K562 (cell line): ENCODE results near the gene TRAPPC4. TPM values are rescaled to one million over a fixed set of nuclear protein-coding genes. Genes with fewer than 3 reads are reported as not detected.
"Not testable (repeated sequence)": the region's sequence is repeated elsewhere in the genome, so short reads cannot be mapped to it uniquely, and the experiment has no call there.

ENCODE experiments used
- ATAC-seq: fragments of 200-7000 bp; cut with Tn5 transposase; 3 replicates; pipeline ENCODE4 v1.9.1; 2020; ENCODE audit warnings: moderate library complexity
- BruUV-seq: library from RNA; stranded (reverse); fragments of 400-500 nt; replicated peaks from 2 replicates; lab custom pipeline; 2021; lab: Mats Ljungman, UMichigan
- CTCF ChIA-PET: fragments of 300-600 bp; formaldehyde crosslinking; extraction: SDS; loops from one replicate; lab custom pipeline; 2021; ENCODE audit warnings: low intra/inter-chr PET ratio; lab: Yijun Ruan, JAX
- POLR2A ChIA-PET: fragments of 300-600, 350-650 bp; sonication (Branson Sonifier 250); formaldehyde crosslinking; extraction: SDS; loops from one replicate; lab custom pipeline; 2021; ENCODE audit warnings: antibody characterized with exemption, inconsistent platforms; lab: Yijun Ruan, JAX
- DNase-seq, 4 experiments: peaks; one replicate each; pipeline versions ENCODE4 v3.0.0 to v3.0.0-alpha.2; 2011 to 2018; ENCODE audit warnings: low spot score in 3 of 4, mixed read lengths in 3 of 4; ENCODE audit errors: extremely low read depth in 1 of 4
- FAIRE-seq: peaks from 2 replicates; lab custom pipeline; 2011; peaks lifted over from hg19 to GRCh38; lab: Jason Lieb, UNC
- H2AFZ ChIP-seq: 2 replicates; pipeline ENCODE4 v1.6.0; 2011; ENCODE audit warnings: low read depth, low read length, control low read depth, inconsistent platforms
- H3K27ac ChIP-seq: fragments of 200-600 bp; 3 replicates; pipeline ENCODE4 v1.8.0; 2011; ENCODE audit warnings: low read depth, mild to moderate bottlenecking, control low read depth, inconsistent platforms, low read length, moderate library complexity, mixed read lengths; ENCODE audit errors: extremely low read depth
- H3K27me3 ChIP-seq, 2 experiments: fragments of 300-600 bp in 1 of 2; 2 replicates in 1 of 2; 3 replicates in 1 of 2; pipeline versions ENCODE4 v1.6.0 to v1.8.0; 2011; ENCODE audit warnings: inconsistent platforms in 2 of 2, low read length in 2 of 2, mild to moderate bottlenecking in 1 of 2, mixed read lengths in 1 of 2, moderate library complexity in 1 of 2; ENCODE audit not compliant: control insufficient read depth in 2 of 2, insufficient read depth in 2 of 2
- H3K36me3 ChIP-seq: fragments of 300-600 bp; 3 replicates; pipeline ENCODE4 v1.8.0; 2011; ENCODE audit warnings: mild to moderate bottlenecking, low read length, inconsistent platforms; ENCODE audit not compliant: control insufficient read depth, insufficient read depth
- H3K4me1 ChIP-seq, 2 experiments: fragments of 200-600 bp in 1 of 2; replicated peaks in 1 of 2; 2 replicates in 1 of 2; 3 replicates in 1 of 2; pipeline versions ENCODE4 v1.5.1 to v1.8.0; 2011; ENCODE audit warnings: inconsistent platforms in 2 of 2, low read length in 2 of 2, mild to moderate bottlenecking in 1 of 2, mixed read lengths in 1 of 2, moderate library complexity in 1 of 2; ENCODE audit not compliant: control insufficient read depth in 2 of 2, insufficient read depth in 2 of 2
- H3K4me2 ChIP-seq: 2 replicates; pipeline ENCODE4 v1.6.1; 2011; ENCODE audit warnings: low read length, control low read depth, inconsistent platforms, mixed read lengths; ENCODE audit not compliant: insufficient read depth
- H3K4me3 ChIP-seq: fragments of 200-600 bp; sonication (generic), shearing (Covaris generic); 2 replicates; pipeline ENCODE4 v1.5.1; 2016; ENCODE audit warnings: control low read depth, inconsistent platforms
- H3K79me2 ChIP-seq: fragments of 200-600 bp; 3 replicates; pipeline ENCODE4 v1.8.0; 2011; ENCODE audit warnings: low read length, inconsistent platforms; ENCODE audit not compliant: control insufficient read depth, insufficient read depth
- H3K9ac ChIP-seq, 2 experiments: 2 replicates each; pipeline versions ENCODE4 v1.6.0 to v1.6.1; 2011; ENCODE audit warnings: low read depth in 2 of 2, low read length in 2 of 2, control low read depth in 1 of 2, inconsistent platforms in 1 of 2, mild to moderate bottlenecking in 1 of 2, mixed read lengths in 1 of 2; ENCODE audit not compliant: insufficient read depth in 1 of 2
- H3K9me1 ChIP-seq: one replicate; pipeline ENCODE4 v1.6.0; 2011; ENCODE audit warnings: inconsistent platforms, mild to moderate bottlenecking, low read length, moderate library complexity; ENCODE audit not compliant: control insufficient read depth, insufficient read depth
- H3K9me3 ChIP-seq: replicated peaks from 2 replicates; pipeline ENCODE4 v1.5.1; 2011; ENCODE audit warnings: low read depth, low read length, inconsistent platforms; ENCODE audit not compliant: control insufficient read depth, insufficient read depth
- H4K20me1 ChIP-seq: replicated peaks from 2 replicates; pipeline ENCODE4 v1.6.1; 2011; ENCODE audit warnings: low read length, inconsistent platforms, mixed read lengths; ENCODE audit not compliant: control insufficient read depth, insufficient read depth
- BCOR ChIP-seq: fragments of 450-650 bp; IDR thresholded peaks from 2 replicates; pipeline ENCODE4 v1.6.1; 2016
- RBM25 ChIP-seq: fragments of 200-400 bp; formaldehyde crosslinking; IDR thresholded peaks from 2 replicates; pipeline ENCODE4 v1.6.1; 2018; ENCODE audit warnings: low read length, low read depth, moderate library complexity; ENCODE audit not compliant: severe bottlenecking
- TRIM24 ChIP-seq, 2 experiments: fragments of 450-650 bp; IDR thresholded peaks; 2 replicates each; pipeline ENCODE4 v1.6.1; 2016
- ZNF146 ChIP-seq: IDR thresholded peaks from one replicate; pipeline ENCODE4 v1.6.1; 2018; ENCODE audit warnings: missing compliant biosample characterization; ENCODE audit not compliant: unreplicated experiment
- ZNF512 ChIP-seq: IDR thresholded peaks from 2 replicates; pipeline ENCODE4 v1.6.1; 2016; ENCODE audit warnings: missing genetic modification characterization, missing compliant biosample characterization
- WGBS: fragments of 100-300 bp; shearing (Covaris generic); methylation state at CpG from one replicate; pipeline ENCODE4 v1.1.6; 2016; ENCODE audit warnings: low coverage, mixed read lengths; ENCODE audit not compliant: insufficient coverage; ENCODE audit errors: missing lambda C conversion rate; 5-methylcytosine and 5-hydroxymethylcytosine counted together
- in situ Hi-C: fragments of 300-500 bp; cut with MboI; formaldehyde crosslinking; loops from 4 replicates; pipeline ENCODE4 v1.15.0; 2018; ENCODE audit warnings: inconsistent platforms, mixed read lengths
- intact Hi-C: fragments of 100-400 bp; cut with micrococcal nuclease; formaldehyde crosslinking; loops from 2 replicates; pipeline ENCODE4 v1.14.2; 2022
- polyA plus RNA-seq, 8 experiments: library from polyadenylated mRNA; depleted of rRNA in 4 of 8; stranded (reverse) in 5 of 8; unstranded in 3 of 8; fragments of >200 nt; fragmentation: Nextera tagmentation in 2 of 8; fragmentation: Illumina TruSeq in 1 of 8; extraction: Ambion mirVana in 2 of 8; extraction: Trizol in 1 of 8; gene quantifications; 2 replicates each; pipeline versions ENCODE4 v1.2.1 to v1.2.3, GENCODE V29; 2011 to 2014; ENCODE audit warnings: inconsistent platforms in 1 of 8, missing spikeins in 1 of 8
- total RNA-seq, 7 experiments: library from RNA; depleted of rRNA in 6 of 7; stranded (reverse); fragments of >200 nt in 6 of 7; fragmentation: Illumina TruSeq in 2 of 7; extraction: Trizol in 2 of 7; gene quantifications; 2 replicates each; pipeline versions ENCODE4 v1.2.1 to v1.2.3, GENCODE V29; 2011 to 2021; ENCODE audit warnings: low replicate concordance in 1 of 7

The TRAPPC4 gene
- total and polyA plus RNA-seq, 9 of the 15 experiments (the other 6 are each of a cell fraction or from before 2014, with no cell fraction given) = 121 to 524 (median 142) TPM

GRCh38 chr11:118969508-118969907, 49.1 kb upstream of the TRAPPC4 start:
- TF ChIP-seq TRIM24 (IDR thresholded peaks at IDR 0.05) (peak in 1 of 2 experiments; percentile 36; a peak in 2 of 4 replicates), BCOR (0 out of 2 replicates have a peak, but pooled peaks have one; percentile 16), ZNF512 (tag) (0 out of 2 replicates have a peak, but pooled peaks have one; percentile 15), RBM25 (peak; percentile 51), ZNF146 (peak; percentile 86)
- TF ChIP-seq, all 486 proteins: peak for 5; not testable (repeated sequence) for 481
- H2AFZ ChIP-seq, ATAC-seq, H3K4me2 ChIP-seq, H3K27me3 ChIP-seq, H4K20me1 ChIP-seq, H3K4me3 ChIP-seq, H3K36me3 ChIP-seq, DNase-seq, in situ Hi-C loops, BruUV-seq, CTCF ChIA-PET, H3K27ac ChIP-seq, H3K9me1 ChIP-seq, H3K4me1 ChIP-seq, H3K9ac ChIP-seq, H3K79me2 ChIP-seq, FAIRE-seq, intact Hi-C loops, H3K9me3 ChIP-seq: not testable (repeated sequence)
- WGBS = 52% methylated on average over 2 of the region's 2 CpGs
- POLR2A ChIA-PET = interaction anchor here (0.7 kb wide), 1 partner anchor 10 kb away, joined by 3 read pairs; no protein-coding TSS in a partner anchor
